Measurements from ENCODE around the gene MALAT1. TPM values are rescaled to one million over a fixed set of nuclear protein-coding genes. Genes with fewer than 3 reads are reported as not detected.
A peak's percentile ranks its signal among the peaks of the same experiment; 100 is the strongest.
"Not testable (repeated sequence)": the region's sequence is repeated elsewhere in the genome, so short reads cannot be mapped to it uniquely, and the experiment has no call there.

MALAT1 gene
- total RNA-seq: over 10,000 TPM in 2 of 4 donors, 1,000 to 10,000 TPM in 2; 1,739 to 13,677 (median 9,435) TPM

- Histone ChIP-seq H3K27ac (peak within 1 kb of the TSS; percentile 95 to 100 (median 98)), H3K4me1 (peaks cover 26 to 44% (median 28%) of the 10 kb centered on the region in 3 donors), H3K4me3 (peak within 1 kb of the TSS; percentile 47 to 96 (median 76)), H3K9me3 (no peaks in the 10 kb centered on the region), H3K27me3 (no peaks in the 10 kb centered on the region), H3K36me3 (peaks cover 6 to 37% (median 26%) of the 10 kb centered on the region in 3 donors)
- DNase-seq: peak; percentile 65
- WGBS, 2 donors: 0 to 1% methylated on average over 24 of the region's 24 CpGs
- TF ChIP-seq CTCF (IDR thresholded peaks at IDR 0.05): peak in 2 of 6 experiments; percentile 21 to 44
- peak in 3 of 4 donors; percentile 100 for TF ChIP-seq POLR2A (IDR thresholded peaks at IDR 0.05)
- intact Hi-C loops (cut with DNase I): loop anchor here (2.0 kb wide), 1 partner anchor 76 kb away; the partner anchor contains the start of gene NEAT1
Measured at GRCh38 chr11:65498977-65499712, at the start of gene MALAT1. Gene MALAT1 (plus strand): TSS chr11:65499045.

- H3K9me3 ChIP-seq; H3K27ac ChIP-seq; DNase-seq; H3K4me3 ChIP-seq; H3K27me3 ChIP-seq; intact Hi-C loops (cut with DNase I): not testable (repeated sequence)
- peaks cover 7 to 44% (median 22%) of the 10 kb centered on the region in 3 donors for H3K4me1 ChIP-seq
- WGBS, 2 donors: no CpG with 5 or more reads among the region's 30 CpGs
- H3K36me3 ChIP-seq: peaks cover 0 to 12% (median 0%) of the 10 kb centered on the region in 3 donors
Measured at GRCh38 chr11:65451301-65451700, 47.5 kb upstream of the MALAT1 start.

DNA sequence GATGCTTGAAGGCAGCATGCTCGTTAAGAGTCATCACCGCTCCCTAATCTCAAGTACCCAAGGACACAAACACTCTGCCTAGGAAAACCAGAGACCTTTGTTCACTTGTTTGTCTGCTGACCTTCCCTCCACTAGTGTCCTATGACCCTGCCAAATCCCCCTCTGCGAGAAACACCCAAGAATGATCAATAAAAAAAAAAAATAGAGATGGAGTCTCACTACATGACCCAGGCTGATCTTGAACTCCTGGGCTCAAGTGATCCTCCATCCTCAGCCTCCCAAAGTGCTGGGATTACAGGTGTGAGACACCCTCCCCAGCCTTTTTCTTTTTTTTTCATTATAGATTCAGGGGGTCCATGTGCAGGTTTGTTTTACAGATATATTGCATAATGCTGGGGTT lies 46.6 kb upstream of the MALAT1 start:
- H3K9me3 ChIP-seq; H3K27me3 ChIP-seq; H3K4me3 ChIP-seq; H3K36me3 ChIP-seq; DNase-seq; intact Hi-C loops (cut with DNase I): not testable (repeated sequence)
- Histone ChIP-seq H3K27ac (peak overlapping the region; percentile 85 to 92 (median 90)), H3K4me1 (peaks cover 7 to 39% (median 22%) of the 10 kb centered on the region in 3 donors)
- WGBS, 2 donors: 70 to 73% methylated on average over 1 of the region's 3 CpGs

- Histone ChIP-seq H3K27ac (peak overlapping the region; percentile 85 to 92 (median 90)), H3K27me3 (no peaks in the 10 kb centered on the region), H3K9me3 (no peaks in the 10 kb centered on the region), H3K4me3 (no peak overlapping the region), H3K36me3 (no peaks in the 10 kb centered on the region), H3K4me1 (peaks cover 7 to 39% (median 22%) of the 10 kb centered on the region in 3 donors)
- 19 to 39% methylated on average over 8 of the region's 8 CpGs for WGBS, 2 donors
- intact Hi-C loops (cut with DNase I): no loop called here
- TF ChIP-seq CTCF (IDR thresholded peaks at IDR 0.05): no peak
- no peak for TF ChIP-seq POLR2A (IDR thresholded peaks at IDR 0.05)
- DNase-seq: no peak
Measured at GRCh38 chr11:65452806-65453490, 45.9 kb upstream of the MALAT1 start.

GRCh38 chr11:65454311-65454695 lies 44.5 kb upstream of the MALAT1 start:
- TF ChIP-seq POLR2A (IDR thresholded peaks at IDR 0.05) (no peak), CTCF (IDR thresholded peaks at IDR 0.05) (no peak)
- Histone ChIP-seq H3K9me3 (no peaks in the 10 kb centered on the region), H3K27ac (peak overlapping the region; percentile 85 to 93 (median 92)), H3K27me3 (no peaks in the 10 kb centered on the region), H3K4me1 (peaks cover 7 to 39% (median 22%) of the 10 kb centered on the region in 3 donors), H3K4me3 (peak overlapping the region; percentile 40 to 71 (median 52)), H3K36me3 (no peaks in the 10 kb centered on the region)
- 30 to 41% methylated on average over 7 to 10 of the region's 10 CpGs for WGBS, 2 donors
- DNase-seq: no peak
- intact Hi-C loops (cut with DNase I): no loop called here

Data from esophagus squamous epithelium (tissue), 5 donors.